Mesenchymal stem cell (in vitro differentiated cells and primary cell): ENCODE results near the gene CFAP157.

Source experiments
- DNase-seq: peaks from one replicate; pipeline ENCODE4 v3.0.0-alpha.2; 2013
- H2AFZ ChIP-seq: one replicate; pipeline ENCODE4 v1.6.1; 2013; ENCODE audit warnings: low read depth, mild to moderate bottlenecking, control low read depth, inconsistent platforms, low read length, moderate library complexity
- H2AK5ac ChIP-seq: 2 replicates; pipeline ENCODE4 v1.6.1; 2013; ENCODE audit warnings: low read length, moderate library complexity, mild to moderate bottlenecking, inconsistent platforms; ENCODE audit not compliant: severe bottlenecking
- H2BK120ac ChIP-seq: one replicate; pipeline ENCODE4 v1.6.1; 2013; ENCODE audit warnings: low read depth, mild to moderate bottlenecking, inconsistent platforms, low read length, moderate library complexity
- H2BK12ac ChIP-seq, 2 experiments: one replicate each; pipeline ENCODE4 v1.6.1; 2013; ENCODE audit warnings: inconsistent platforms in 2 of 2, low read length in 2 of 2, mild to moderate bottlenecking in 2 of 2, moderate library complexity in 2 of 2, control low read depth in 1 of 2
- H2BK15ac ChIP-seq: one replicate; pipeline ENCODE4 v1.6.1; 2013; ENCODE audit warnings: mild to moderate bottlenecking, low read depth, inconsistent platforms; ENCODE audit not compliant: poor library complexity, severe bottlenecking
- H2BK5ac ChIP-seq: 2 replicates; pipeline ENCODE4 v1.6.1; 2013; ENCODE audit warnings: low read depth, mild to moderate bottlenecking, low read length, control low read depth, inconsistent platforms; ENCODE audit not compliant: poor library complexity, severe bottlenecking
- H3K14ac ChIP-seq, 2 experiments: one replicate each; pipeline ENCODE4 v1.6.1; 2013; ENCODE audit warnings: inconsistent platforms in 2 of 2, low read length in 2 of 2, control low read depth in 1 of 2, mild to moderate bottlenecking in 1 of 2, moderate library complexity in 1 of 2
- H3K18ac ChIP-seq, 2 experiments: one replicate each; pipeline ENCODE4 v1.6.1; 2013; ENCODE audit warnings: inconsistent platforms in 2 of 2, low read length in 2 of 2, control low read depth in 1 of 2, low read depth in 1 of 2, mild to moderate bottlenecking in 1 of 2
- H3K23ac ChIP-seq, 2 experiments: one replicate each; pipeline ENCODE4 v1.6.1; 2013; ENCODE audit warnings: inconsistent platforms in 2 of 2, low read length in 2 of 2, mild to moderate bottlenecking in 2 of 2, moderate library complexity in 2 of 2, control low read depth in 1 of 2
- H3K27ac ChIP-seq: 2 replicates; pipeline ENCODE4 v1.5.1; 2013; ENCODE audit warnings: mild to moderate bottlenecking, moderate library complexity, low read length, control low read depth, inconsistent platforms; ENCODE audit not compliant: poor library complexity, severe bottlenecking
- H3K27me3 ChIP-seq, 2 experiments: 2 replicates each; pipeline versions ENCODE4 v1.6.1 to v1.7.0; 2013; ENCODE audit warnings: low read length in 2 of 2, mild to moderate bottlenecking in 2 of 2, moderate library complexity in 2 of 2, control low read depth in 1 of 2, inconsistent platforms in 1 of 2; ENCODE audit not compliant: control insufficient read depth in 1 of 2, insufficient read depth in 1 of 2
- H3K36me3 ChIP-seq, 2 experiments: 2 replicates each; pipeline versions ENCODE4 v1.6.1 to v1.7.0; 2013; ENCODE audit warnings: low read length in 2 of 2, control low read depth in 1 of 2, inconsistent platforms in 1 of 2, low read depth in 1 of 2, mild to moderate bottlenecking in 1 of 2; ENCODE audit not compliant: insufficient read depth in 2 of 2, control insufficient read depth in 1 of 2
- H3K4ac ChIP-seq, 2 experiments: one replicate each; pipeline ENCODE4 v1.6.1; 2013; ENCODE audit warnings: inconsistent platforms in 2 of 2, low read length in 2 of 2, mild to moderate bottlenecking in 2 of 2, moderate library complexity in 2 of 2, control low read depth in 1 of 2, low read depth in 1 of 2
- H3K4me1 ChIP-seq: 2 replicates; pipeline ENCODE4 v1.6.1; 2013; ENCODE audit warnings: low read depth, low read length, control low read depth; ENCODE audit not compliant: control insufficient read depth, insufficient read depth
- H3K4me2 ChIP-seq: 2 replicates; pipeline ENCODE4 v1.6.1; 2013; ENCODE audit warnings: low read length, mild to moderate bottlenecking, inconsistent platforms; ENCODE audit not compliant: poor library complexity, severe bottlenecking
- H3K4me3 ChIP-seq, 2 experiments: 2 replicates each; pipeline versions ENCODE4 v1.5.1 to v1.7.0; 2013; ENCODE audit warnings: low read length in 2 of 2, mild to moderate bottlenecking in 2 of 2, control low read depth in 1 of 2, low read depth in 1 of 2; ENCODE audit not compliant: insufficient read depth in 1 of 2
- H3K79me1 ChIP-seq: replicated peaks from 2 replicates; pipeline ENCODE4 v1.6.1; 2013; ENCODE audit warnings: mild to moderate bottlenecking, control low read depth, low read length, inconsistent platforms; ENCODE audit not compliant: poor library complexity, severe bottlenecking
- H3K9ac ChIP-seq: 2 replicates; pipeline ENCODE4 v1.7.0; 2013; ENCODE audit warnings: mild to moderate bottlenecking, low read length, moderate library complexity
- H3K9me3 ChIP-seq: 2 replicates; pipeline ENCODE4 v1.7.0; 2013; ENCODE audit warnings: mild to moderate bottlenecking, low read length; ENCODE audit not compliant: control insufficient read depth
- H4K8ac ChIP-seq: one replicate; pipeline ENCODE4 v1.6.1; 2013; ENCODE audit warnings: inconsistent platforms, mild to moderate bottlenecking, low read length, moderate library complexity
- H4K91ac ChIP-seq: one replicate; pipeline ENCODE4 v1.6.1; 2013; ENCODE audit warnings: mild to moderate bottlenecking, low read length, inconsistent platforms
- WGBS: methylation state at CpG from one replicate; pipeline ENCODE4 v1.1.7; 2013; ENCODE audit warnings: mixed read lengths; 5-methylcytosine and 5-hydroxymethylcytosine counted together

CFAP157 gene

GRCh38 chr9:127723013-127723412 is 16.2 kb downstream of the CFAP157 start:
- H3K27ac ChIP-seq, result no peak overlapping the region
- no peak overlapping the region for H4K8ac ChIP-seq
- H2AK5ac ChIP-seq, result no peak overlapping the region
- H2BK12ac ChIP-seq, result no peak overlapping the region
- whole genome bisulfite sequencing, result 92% methylated on average over 13 of the region's 13 CpGs
- H2BK120ac ChIP-seq, result no peak overlapping the region
- no peaks in the 10 kb centered on the region for H3K9me3 ChIP-seq
- H3K36me3 ChIP-seq, result no peaks in the 10 kb centered on the region
- H2AFZ ChIP-seq, result no peak overlapping the region
- no peak overlapping the region for H3K4ac ChIP-seq
- no peak overlapping the region for H3K14ac ChIP-seq
- no peak overlapping the region for H3K4me2 ChIP-seq
- H3K4me3 ChIP-seq, result no peak overlapping the region
- no peak overlapping the region for H3K23ac ChIP-seq
- H3K79me1 ChIP-seq, result no peaks in the 10 kb centered on the region
- no peak overlapping the region for H3K18ac ChIP-seq
- H2BK5ac ChIP-seq, result no peak overlapping the region
- H2BK15ac ChIP-seq, result no peak overlapping the region
- peak overlapping the region; percentile 41 for H4K91ac ChIP-seq
- H3K27me3 ChIP-seq, result peaks cover 0 to 3% of the 10 kb centered on the region in 2 experiments
- no peak overlapping the region for H3K9ac ChIP-seq
- peaks cover 11% of the 10 kb centered on the region for H3K4me1 ChIP-seq
- DNase-seq, result no peak

GRCh38 chr9:127723444-127723843 is 16.7 kb downstream of the CFAP157 start:
- DNase-seq, result no peak
- WGBS, result 93% methylated on average over 5 of the region's 5 CpGs
- no peak overlapping the region for H3K4ac ChIP-seq
- no peak overlapping the region for H2BK15ac ChIP-seq
- H2AFZ ChIP-seq, result no peak overlapping the region
- no peak overlapping the region for H2BK5ac ChIP-seq
- H3K9ac ChIP-seq, result no peak overlapping the region
- peaks cover 0 to 3% of the 10 kb centered on the region in 2 experiments for H3K27me3 ChIP-seq
- H3K4me3 ChIP-seq, result no peak overlapping the region
- no peak overlapping the region for H3K4me2 ChIP-seq
- H4K8ac ChIP-seq, result no peak overlapping the region
- no peak overlapping the region for H3K23ac ChIP-seq
- H3K27ac ChIP-seq, result no peak overlapping the region
- no peaks in the 10 kb centered on the region for H3K9me3 ChIP-seq
- H2AK5ac ChIP-seq, result no peak overlapping the region
- H2BK120ac ChIP-seq, result no peak overlapping the region
- peaks cover 11% of the 10 kb centered on the region for H3K4me1 ChIP-seq
- H3K18ac ChIP-seq, result no peak overlapping the region
- no peak overlapping the region for H4K91ac ChIP-seq
- H2BK12ac ChIP-seq, result no peak overlapping the region
- H3K36me3 ChIP-seq, result no peaks in the 10 kb centered on the region
- H3K79me1 ChIP-seq, result no peaks in the 10 kb centered on the region
- H3K14ac ChIP-seq, result no peak overlapping the region

DNA sequence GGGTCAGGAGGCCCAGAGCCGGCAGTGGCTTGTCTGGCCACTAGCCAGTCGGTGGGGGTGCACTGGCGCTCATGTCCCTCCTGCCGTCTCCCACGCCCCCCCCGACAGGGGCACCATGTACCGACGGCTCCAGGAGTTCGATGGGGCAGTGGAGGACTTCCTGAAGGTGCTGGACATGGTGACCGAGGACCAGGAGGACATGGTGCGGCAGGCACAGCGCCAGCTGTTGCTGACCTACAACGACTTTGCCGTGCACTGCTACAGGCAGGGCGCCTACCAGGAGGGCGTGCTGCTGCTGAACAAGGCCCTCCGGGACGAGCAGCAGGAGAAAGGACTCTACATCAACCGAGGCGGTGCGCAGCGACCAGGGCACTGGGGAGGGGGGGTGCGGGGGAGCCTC is 17.2 kb downstream of the CFAP157 start:
- no peaks in the 10 kb centered on the region for H3K36me3 ChIP-seq
- no peak overlapping the region for H3K4ac ChIP-seq
- H4K8ac ChIP-seq, result peak overlapping the region; percentile 24
- H2AK5ac ChIP-seq, result no peak overlapping the region
- H3K27ac ChIP-seq, result no peak overlapping the region
- peak overlapping the region; percentile 8 to 35 for H3K4me3 ChIP-seq
- no peak overlapping the region for H2BK120ac ChIP-seq
- peak overlapping the region; percentile 29 for H3K9ac ChIP-seq
- no peak overlapping the region for H3K23ac ChIP-seq
- WGBS, result 73% methylated on average over 23 of the region's 23 CpGs
- H2BK5ac ChIP-seq, result no peak overlapping the region
- H4K91ac ChIP-seq, result no peak overlapping the region
- H3K14ac ChIP-seq, result no peak overlapping the region
- no peaks in the 10 kb centered on the region for H3K79me1 ChIP-seq
- no peaks in the 10 kb centered on the region for H3K9me3 ChIP-seq
- H3K18ac ChIP-seq, result no peak overlapping the region
- no peak overlapping the region for H3K4me2 ChIP-seq
- H2BK15ac ChIP-seq, result no peak overlapping the region
- H3K4me1 ChIP-seq, result peaks cover 11% of the 10 kb centered on the region
- H3K27me3 ChIP-seq, result peaks cover 0 to 3% of the 10 kb centered on the region in 2 experiments
- no peak overlapping the region for H2AFZ ChIP-seq
- DNase-seq, result no peak
- H2BK12ac ChIP-seq, result no peak overlapping the region

GRCh38 chr9:127726871-127727270 is 20.1 kb downstream of the CFAP157 start:
- H2AFZ ChIP-seq, result no peak overlapping the region
- WGBS, result 81% methylated on average over 8 of the region's 8 CpGs

More at GRCh38 chr9:127726871-127727270, 20.1 kb downstream of the CFAP157 start:
- no peak for DNase-seq
- no peak overlapping the region for H2BK120ac ChIP-seq
- no peak overlapping the region for H4K91ac ChIP-seq
- no peak overlapping the region for H3K4ac ChIP-seq
- no peak overlapping the region for H2AK5ac ChIP-seq
- no peak overlapping the region for H3K14ac ChIP-seq
- peaks cover 1% of the 10 kb centered on the region for H3K4me1 ChIP-seq
- H3K27ac ChIP-seq, result no peak overlapping the region
- H2BK12ac ChIP-seq, result no peak overlapping the region
- no peak overlapping the region for H3K4me3 ChIP-seq
- H3K4me2 ChIP-seq, result no peak overlapping the region
- H3K36me3 ChIP-seq, result peaks cover 9 to 16% of the 10 kb centered on the region in 2 experiments
- no peak overlapping the region for H3K18ac ChIP-seq
- no peak overlapping the region for H3K9ac ChIP-seq
- no peak overlapping the region for H2BK5ac ChIP-seq
- no peak overlapping the region for H2BK15ac ChIP-seq
- no peaks in the 10 kb centered on the region for H3K9me3 ChIP-seq
- no peak overlapping the region for H3K23ac ChIP-seq
- H3K79me1 ChIP-seq, result no peaks in the 10 kb centered on the region
- peaks cover 0 to 3% of the 10 kb centered on the region in 2 experiments for H3K27me3 ChIP-seq
- H4K8ac ChIP-seq, result no peak overlapping the region
